H1 (cell line): ENCODE results near the gene SLC30A9. TPM values are rescaled to one million over a fixed set of nuclear protein-coding genes. Genes with fewer than 3 reads are reported as not detected.

Source experiments
- CTCF ChIA-PET: fragments of 300-600 bp; sonication (Branson Sonifier 250); formaldehyde crosslinking; loops from one replicate; lab custom pipeline; 2021; ENCODE audit not compliant: partially characterized antibody; lab: Charles Lee
- POLR2A ChIA-PET: fragments of 300-600 bp; sonication (Branson Sonifier 250); formaldehyde crosslinking; loops from one replicate; lab custom pipeline; 2021; ENCODE audit warnings: inconsistent platforms; ENCODE audit not compliant: partially characterized antibody; lab: Charles Lee
- DNase-seq, 2 experiments: peaks; one replicate each; pipeline versions ENCODE4 v3.0.0 to v3.0.0-alpha.2; 2010 to 2022; ENCODE audit warnings: low spot score in 2 of 2, low read depth in 1 of 2, mixed read lengths in 1 of 2
- FAIRE-seq: peaks from 2 replicates; lab custom pipeline; 2011; peaks lifted over from hg19 to GRCh38; lab: Jason Lieb, UNC
- H2AFZ ChIP-seq: 2 replicates; pipeline ENCODE4 v1.8.1; 2012; ENCODE audit warnings: low read length, inconsistent platforms
- H2AK5ac ChIP-seq: 2 replicates; pipeline ENCODE4 v1.6.1; 2013; ENCODE audit warnings: low read depth, low read length
- H2BK120ac ChIP-seq: replicated peaks from 2 replicates; pipeline ENCODE3; 2013; ENCODE audit warnings: low read depth, low read length, inconsistent platforms
- H2BK12ac ChIP-seq: 2 replicates; pipeline ENCODE4 v1.6.1; 2013; ENCODE audit warnings: low read depth, low read length
- H2BK15ac ChIP-seq: 2 replicates; pipeline ENCODE4 v1.6.1; 2013; ENCODE audit warnings: low read length
- H2BK20ac ChIP-seq: 2 replicates; pipeline ENCODE4 v1.6.1; 2013; ENCODE audit warnings: low read length
- H2BK5ac ChIP-seq: 2 replicates; pipeline ENCODE4 v1.6.1; 2013; ENCODE audit warnings: low read depth, low read length
- H3K14ac ChIP-seq: 2 replicates; pipeline ENCODE4 v1.6.1; 2013; ENCODE audit warnings: inconsistent platforms; ENCODE audit not compliant: insufficient read length
- H3K18ac ChIP-seq: 2 replicates; pipeline ENCODE4 v1.6.1; 2013; ENCODE audit warnings: low read length; ENCODE audit errors: extremely low read depth
- H3K23ac ChIP-seq: 2 replicates; pipeline ENCODE4 v1.6.1; 2013; ENCODE audit warnings: inconsistent platforms; ENCODE audit not compliant: insufficient read length
- H3K23me2 ChIP-seq: 2 replicates; pipeline ENCODE4 v1.6.1; 2013; ENCODE audit warnings: low read depth, low read length
- H3K27ac ChIP-seq: 2 replicates; pipeline ENCODE4 v1.6.1; 2011; ENCODE audit warnings: low read depth, low read length, inconsistent platforms
- H3K27me3 ChIP-seq, 4 experiments: replicated peaks in 1 of 4; 1 replicate in 1 of 4; 2 replicates in 3 of 4; pipeline versions ENCODE4 v1.6.1 to v1.8.1; 2011 to 2013; ENCODE audit warnings: low read length in 3 of 4, mild to moderate bottlenecking in 3 of 4, inconsistent platforms in 2 of 4, mixed read lengths in 2 of 4, moderate library complexity in 1 of 4; ENCODE audit not compliant: control insufficient read depth in 3 of 4, insufficient read depth in 3 of 4; ENCODE audit errors: extremely low read depth in 1 of 4
- H3K36me3 ChIP-seq, 4 experiments: 2 replicates each; pipeline versions ENCODE4 v1.6.1 to v1.8.1; 2011 to 2013; ENCODE audit warnings: mild to moderate bottlenecking in 4 of 4, low read length in 3 of 4, moderate library complexity in 2 of 4, control low read depth in 1 of 4, inconsistent platforms in 1 of 4; ENCODE audit not compliant: insufficient read depth in 4 of 4, control insufficient read depth in 2 of 4
- H3K4ac ChIP-seq: replicated peaks from 2 replicates; pipeline ENCODE3; 2013; ENCODE audit warnings: low read length, low read depth, mixed read lengths, inconsistent platforms; ENCODE audit not compliant: insufficient read length
- H3K4me1 ChIP-seq, 4 experiments: replicated peaks in 1 of 4; 1 replicate in 1 of 4; 2 replicates in 3 of 4; pipeline versions ENCODE4 v1.6.1 to v1.8.1; 2011 to 2013; ENCODE audit warnings: low read length in 3 of 4, inconsistent platforms in 2 of 4, mixed read lengths in 1 of 4; ENCODE audit not compliant: insufficient read depth in 4 of 4, control insufficient read depth in 3 of 4
- H3K4me2 ChIP-seq, 2 experiments: 2 replicates each; pipeline versions ENCODE4 v1.6.1 to v1.8.1; 2011 to 2013; ENCODE audit warnings: low read depth in 2 of 2, low read length in 2 of 2, control low read depth in 1 of 2, inconsistent platforms in 1 of 2, mild to moderate bottlenecking in 1 of 2; ENCODE audit not compliant: insufficient read depth in 1 of 2
- H3K4me3 ChIP-seq, 4 experiments: fragments of 200-600, 300-600 bp in 1 of 4; sonication (generic), shearing (Covaris generic), sonication (Bioruptor Twin) in 1 of 4; 2 replicates each; pipeline versions ENCODE4 v1.5.1 to v1.8.1; 2011 to 2016; ENCODE audit warnings: low read length in 4 of 4, low read depth in 3 of 4, control low read depth in 2 of 4, inconsistent platforms in 2 of 4, mild to moderate bottlenecking in 2 of 4, mixed read lengths in 1 of 4, moderate library complexity in 1 of 4; ENCODE audit not compliant: insufficient read depth in 2 of 4; ENCODE audit errors: extremely low read depth in 1 of 4
- H3K56ac ChIP-seq: replicated peaks from 2 replicates; pipeline ENCODE3; 2013; ENCODE audit warnings: low read depth, mild to moderate bottlenecking, mixed read lengths, low read length, inconsistent platforms; ENCODE audit not compliant: insufficient read length
- H3K79me1 ChIP-seq: 2 replicates; pipeline ENCODE4 v1.6.1; 2013; ENCODE audit warnings: low read depth, low read length, control low read depth
- H3K79me2 ChIP-seq, 2 experiments: 2 replicates each; pipeline versions ENCODE4 v1.6.1 to v1.8.1; 2012 to 2013; ENCODE audit warnings: low read length in 2 of 2, mild to moderate bottlenecking in 2 of 2, inconsistent platforms in 1 of 2; ENCODE audit not compliant: insufficient read depth in 2 of 2, control insufficient read depth in 1 of 2
- H3K9ac ChIP-seq, 4 experiments: replicated peaks in 1 of 4; 1 replicate in 1 of 4; 2 replicates in 3 of 4; pipeline versions ENCODE4 v1.6.1 to v1.8.1; 2011 to 2013; ENCODE audit warnings: low read depth in 3 of 4, low read length in 3 of 4, control low read depth in 2 of 4, mild to moderate bottlenecking in 2 of 4, moderate library complexity in 2 of 4, inconsistent platforms in 1 of 4; ENCODE audit errors: extremely low read depth in 1 of 4
- H3K9me3 ChIP-seq, 2 experiments: 2 replicates each; pipeline versions ENCODE4 v1.6.1 to v1.8.1; 2012 to 2013; ENCODE audit warnings: mild to moderate bottlenecking in 2 of 2, moderate library complexity in 2 of 2, control low read depth in 1 of 2, inconsistent platforms in 1 of 2, low read depth in 1 of 2, low read length in 1 of 2, mixed read lengths in 1 of 2; ENCODE audit not compliant: insufficient read depth in 2 of 2
- H4K20me1 ChIP-seq, 2 experiments: replicated peaks in 1 of 2; 2 replicates each; pipeline versions ENCODE3 to v1.8.1; 2011 to 2013; ENCODE audit warnings: inconsistent platforms in 2 of 2, low read length in 2 of 2, mild to moderate bottlenecking in 1 of 2; ENCODE audit not compliant: insufficient read depth in 2 of 2, control insufficient read depth in 1 of 2
- H4K5ac ChIP-seq: 2 replicates; pipeline ENCODE4 v1.6.1; 2013; ENCODE audit warnings: low read length, low read depth, mixed read lengths, inconsistent platforms; ENCODE audit not compliant: insufficient read length
- H4K8ac ChIP-seq: 2 replicates; pipeline ENCODE4 v1.8.0; 2013; ENCODE audit warnings: mild to moderate bottlenecking, moderate library complexity, low read length, inconsistent platforms; ENCODE audit not compliant: insufficient read depth; ENCODE audit errors: extremely low read depth
- H4K91ac ChIP-seq: replicated peaks from 2 replicates; pipeline ENCODE3; 2013; ENCODE audit warnings: low read length, mixed read lengths, inconsistent platforms; ENCODE audit not compliant: insufficient read length
- BRCA1 ChIP-seq: IDR thresholded peaks from 2 replicates; pipeline ENCODE4 v1.6.1; 2012; ENCODE audit warnings: low read depth, low read length, improper control_type of control experiment
- CHD2 ChIP-seq: IDR thresholded peaks from 2 replicates; pipeline ENCODE4 v1.6.1; 2012; ENCODE audit warnings: low read length, improper control_type of control experiment
- CTBP2 ChIP-seq: IDR thresholded peaks from 2 replicates; pipeline ENCODE4 v1.7.0; 2011; ENCODE audit warnings: borderline replicate concordance, mild to moderate bottlenecking, moderate library complexity, mixed read lengths, low read length; ENCODE audit not compliant: insufficient read depth, insufficient read length
- EZH2 ChIP-seq: fragments of 200-600 bp; sonication (generic); IDR thresholded peaks from 2 replicates; pipeline ENCODE4 v1.7.1; 2012; ENCODE audit warnings: low read depth, mild to moderate bottlenecking, moderate library complexity, low read length, inconsistent platforms; ENCODE audit not compliant: severe bottlenecking
- HDAC2 ChIP-seq, 2 experiments: fragments of 300-600 bp in 1 of 2; sonication (generic) in 1 of 2; IDR thresholded peaks; 2 replicates each; pipeline ENCODE4 v1.6.1; 2011 to 2012; ENCODE audit warnings: low read depth in 2 of 2, low read length in 2 of 2, mild to moderate bottlenecking in 2 of 2, moderate library complexity in 2 of 2, borderline replicate concordance in 1 of 2, inconsistent platforms in 1 of 2
- KDM4A ChIP-seq: IDR thresholded peaks from one replicate; pipeline ENCODE4 v1.7.1; 2012; ENCODE audit warnings: low read depth, mild to moderate bottlenecking, moderate library complexity, low read length, inconsistent platforms; ENCODE audit not compliant: severe bottlenecking
- KDM5A ChIP-seq: fragments of 200-600 bp; IDR thresholded peaks from 2 replicates; pipeline ENCODE4 v1.7.1; 2012; ENCODE audit warnings: mild to moderate bottlenecking, low read length, inconsistent platforms, mixed read lengths
- MAFK ChIP-seq: IDR thresholded peaks from 2 replicates; pipeline ENCODE4 v1.6.1; 2012; ENCODE audit warnings: low read depth, mild to moderate bottlenecking, improper control_type of control experiment, low read length
- RFX5 ChIP-seq: IDR thresholded peaks from 2 replicates; pipeline ENCODE4 v1.6.1; 2011; ENCODE audit warnings: low read depth, low read length, improper control_type of control experiment, borderline replicate concordance
- SP4 ChIP-seq: IDR thresholded peaks from 2 replicates; pipeline ENCODE4 v1.6.1; 2012; ENCODE audit warnings: low read length, inconsistent platforms
- TAF7 ChIP-seq: optimal IDR thresholded peaks from 2 replicates; pipeline ENCODE3; 2011; ENCODE audit warnings: low read depth, mild to moderate bottlenecking, inconsistent platforms, low read length, moderate library complexity, borderline replicate concordance
- WGBS, 2 experiments: shearing (Covaris generic) in 1 of 2; methylation state at CpG; one replicate each; pipeline versions ENCODE4 v1.1.6 to v1.1.7; 2013 to 2015; ENCODE audit warnings: low lambda C conversion rate in 2 of 2, mixed read lengths in 2 of 2, inconsistent platforms in 1 of 2, low coverage in 1 of 2, missing lambda C conversion rate in 1 of 2; ENCODE audit not compliant: insufficient replicate concordance in 2 of 2, insufficient coverage in 1 of 2, insufficient read length in 1 of 2; ENCODE audit errors: extremely low coverage in 1 of 2, missing lambda C conversion rate in 1 of 2; 5-methylcytosine and 5-hydroxymethylcytosine counted together
- polyA plus RNA-seq, 7 experiments: library from polyadenylated mRNA; depleted of rRNA in 3 of 7; stranded (reverse) in 5 of 7; unstranded in 2 of 7; fragments of >200 nt in 5 of 7; fragments of 200-250 nt in 2 of 7; gene quantifications; 1 replicate in 5 of 7; 2 replicates in 1 of 7; 4 replicates in 1 of 7; pipeline versions ENCODE4 v1.2.1 to v1.2.3, GENCODE V29; 2011 to 2013; ENCODE audit warnings: missing spikeins in 2 of 7, mixed read lengths in 2 of 7
- total RNA-seq: library from RNA; stranded (reverse); fragmentation: NEBNext Ultra II Directional; extraction: Animal tissue kit (Norgen Biotek cat#: 25700); gene quantifications from 2 replicates; pipeline ENCODE4 v1.2.1, GENCODE V29; 2021
- TF ChIP-seq, protein P1 (sequence below): IDR thresholded peaks from 2 replicates; pipeline ENCODE4 v1.6.1; 2011; ENCODE audit warnings: low read length, improper control_type of control experiment

Gene SLC30A9
- total and polyA plus RNA-seq, 2 of the 8 experiments (the other 6 are each of a cell fraction or from before 2014, with no cell fraction given), result 41.2 to 67.2 TPM

DNA sequence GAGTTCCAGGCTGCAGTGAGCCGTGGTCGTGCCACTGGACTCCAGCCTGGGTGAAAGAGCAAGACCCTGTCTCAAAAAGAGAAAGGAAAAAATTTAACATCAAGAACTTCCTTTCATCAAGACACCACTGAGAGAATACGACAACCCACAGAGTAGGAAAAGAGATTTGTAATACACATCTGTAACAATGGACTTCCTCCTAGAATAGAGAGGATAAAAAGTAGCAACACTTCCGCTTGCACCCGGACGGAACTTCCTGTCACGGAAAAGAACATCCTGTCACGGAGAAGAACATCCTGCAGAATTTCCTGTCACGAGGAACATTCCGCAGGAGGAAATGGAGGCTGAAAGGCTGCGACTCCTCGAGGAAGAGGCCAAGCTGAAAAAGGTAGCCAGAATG is 8.9 kb upstream of the SLC30A9 start, which contains the start of gene DCAF4L1:
TSS of gene DCAF4L1 (plus strand) at position 301 of the 400 bp plus-strand sequence. CDS start at position 338, 37 bp downstream.
- no peak within 1 kb of the TSS for H4K8ac ChIP-seq
- H3K4ac ChIP-seq, result no peak within 1 kb of the TSS
- ChIA-PET POLR2A (no interaction called here), CTCF (interaction anchor here (1.0 kb wide), 1 partner anchor 18 kb away, joined by 3 read pairs; no protein-coding TSS in a partner anchor)
- no peaks in the 10 kb centered on the region for H4K20me1 ChIP-seq
- no peaks in the 10 kb centered on the region for H3K79me2 ChIP-seq
- H2BK5ac ChIP-seq, result peak within 1 kb of the TSS; percentile 64; the same call in 1 of the 2 replicates
- no peak within 1 kb of the TSS for H3K56ac ChIP-seq
- H3K18ac ChIP-seq, result peak within 1 kb of the TSS; percentile 41; the same call in 1 of the 2 replicates
- H3K27ac ChIP-seq, result no peak within 1 kb of the TSS
- WGBS, 2 experiments, result 89% methylated on average over 12 of the region's 12 CpGs; no CpG with 5 or more reads in 1 of the 2 experiments
- no peak within 1 kb of the TSS for H3K23ac ChIP-seq
- H2AFZ ChIP-seq, result no peak within 1 kb of the TSS; the same call in 1 of the 2 replicates
- no peak within 1 kb of the TSS for H3K9ac ChIP-seq
- H4K91ac ChIP-seq, result peak within 1 kb of the TSS; percentile 5
- H2BK12ac ChIP-seq, result peak within 1 kb of the TSS; percentile 69; the same call in 1 of the 2 replicates
- no peak within 1 kb of the TSS for H3K14ac ChIP-seq
- H3K4me2 ChIP-seq, result no peak within 1 kb of the TSS
- H3K79me1 ChIP-seq, result no peaks in the 10 kb centered on the region
- H3K23me2 ChIP-seq, result no peaks in the 10 kb centered on the region
- H2BK15ac ChIP-seq, result peak within 1 kb of the TSS; percentile 83
- H2BK120ac ChIP-seq, result no peak within 1 kb of the TSS
- H3K36me3 ChIP-seq, result no peaks in the 10 kb centered on the region
- H3K4me3 ChIP-seq, result no peak within 1 kb of the TSS
- peaks cover 0 to 19% (median 8%) of the 10 kb centered on the region in 4 experiments; a peak in 5 of 7 replicates for H3K4me1 ChIP-seq
- no peak within 1 kb of the TSS for H4K5ac ChIP-seq
- H3K27me3 ChIP-seq, result no peaks in the 10 kb centered on the region
- no peak for TF ChIP-seq RFX5
- no peak for TF ChIP-seq KDM4A
- no peak for TF ChIP-seq SP4
- no peak for TF ChIP-seq TAF7
- TF ChIP-seq KDM5A, result no peak
- no peak for TF ChIP-seq HDAC2 (IDR thresholded peaks at IDR 0.05; ENCODE audit: borderline replicate concordance in 1 of 2, low read depth in 2 of 2, low read length in 2 of 2)
- TF ChIP-seq CHD2, result no peak
- TF ChIP-seq, protein P1, sequence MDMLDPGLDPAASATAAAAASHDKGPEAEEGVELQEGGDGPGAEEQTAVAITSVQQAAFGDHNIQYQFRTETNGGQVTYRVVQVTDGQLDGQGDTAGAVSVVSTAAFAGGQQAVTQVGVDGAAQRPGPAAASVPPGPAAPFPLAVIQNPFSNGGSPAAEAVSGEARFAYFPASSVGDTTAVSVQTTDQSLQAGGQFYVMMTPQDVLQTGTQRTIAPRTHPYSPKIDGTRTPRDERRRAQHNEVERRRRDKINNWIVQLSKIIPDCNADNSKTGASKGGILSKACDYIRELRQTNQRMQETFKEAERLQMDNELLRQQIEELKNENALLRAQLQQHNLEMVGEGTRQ, result no peak
- TF ChIP-seq MAFK, result no peak
- no peak for TF ChIP-seq BRCA1
- TF ChIP-seq CTBP2, result no peak
- no peak for TF ChIP-seq EZH2
- DNase-seq, result no peak
- H2AK5ac ChIP-seq, result peak within 1 kb of the TSS; percentile 84
- no peak for FAIRE-seq
- H3K9me3 ChIP-seq, result no peaks in the 10 kb centered on the region
- peak within 1 kb of the TSS; percentile 75; the same call in 1 of the 2 replicates for H2BK20ac ChIP-seq
